Stimulated activated CD8-positive, alpha-beta memory T cell treated with anti-CD3 and anti-CD28 coated beads, Interleukin-15, amount 100 ng/mL, for 48 hours (primary cell): Measurements from ENCODE around the gene TBC1D25.
"Not testable (repeated sequence)": the region's sequence is repeated elsewhere in the genome, so short reads cannot be mapped to it uniquely, and the experiment has no call there.

ENCODE experiments used
- DNase-seq, 2 donors: peaks; one replicate each; pipeline ENCODE4 v3.0.0-alpha.2; 2020; ENCODE audit warnings: low read depth in 2 of 2

TBC1D25 gene

DNA sequence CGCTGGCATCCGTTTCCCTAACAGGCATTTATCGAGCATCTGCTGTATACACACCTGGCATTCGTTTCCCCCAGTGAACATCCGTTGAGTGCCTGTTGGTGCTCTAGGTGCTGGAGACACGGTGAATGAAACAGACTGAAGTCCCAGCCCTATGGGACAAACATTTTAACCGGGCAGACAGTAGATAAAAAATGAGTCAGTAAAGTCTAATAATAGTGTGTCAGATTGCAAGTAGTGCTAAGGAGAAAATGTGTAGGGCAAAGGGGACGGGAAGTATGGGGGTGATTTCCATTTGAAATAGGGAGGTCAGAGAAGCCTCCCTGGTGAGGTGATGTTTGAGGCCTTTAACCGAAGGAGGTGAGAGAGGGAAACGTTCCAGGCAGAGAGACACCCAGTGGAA, 23.2 kb upstream of the TBC1D25 start:
- no peak for DNase-seq

GRCh38 chrX:48516987-48517386, 22.5 kb upstream of the TBC1D25 start:
- DNase-seq, result no peak

DNA sequence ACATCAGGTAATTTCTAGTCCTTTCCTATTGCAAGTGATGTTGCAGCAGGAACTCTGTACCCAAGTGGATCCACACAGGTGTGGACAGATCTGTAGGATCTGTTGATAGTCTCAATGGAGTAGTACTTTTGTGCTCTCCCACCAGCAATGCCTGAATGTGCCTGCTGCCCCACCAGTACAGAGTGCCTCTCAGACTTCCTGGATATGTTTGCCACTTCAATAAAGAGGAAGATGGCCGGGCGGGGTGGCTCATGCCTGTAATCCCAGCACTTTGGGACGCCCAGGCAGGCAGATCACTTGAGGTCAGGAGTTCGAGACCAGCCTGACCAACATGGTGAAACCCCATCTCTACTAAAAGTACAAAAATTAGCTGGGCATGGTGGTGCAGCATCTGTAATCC, 20.0 kb upstream of the TBC1D25 start:
- DNase-seq, result not testable (repeated sequence)

DNA sequence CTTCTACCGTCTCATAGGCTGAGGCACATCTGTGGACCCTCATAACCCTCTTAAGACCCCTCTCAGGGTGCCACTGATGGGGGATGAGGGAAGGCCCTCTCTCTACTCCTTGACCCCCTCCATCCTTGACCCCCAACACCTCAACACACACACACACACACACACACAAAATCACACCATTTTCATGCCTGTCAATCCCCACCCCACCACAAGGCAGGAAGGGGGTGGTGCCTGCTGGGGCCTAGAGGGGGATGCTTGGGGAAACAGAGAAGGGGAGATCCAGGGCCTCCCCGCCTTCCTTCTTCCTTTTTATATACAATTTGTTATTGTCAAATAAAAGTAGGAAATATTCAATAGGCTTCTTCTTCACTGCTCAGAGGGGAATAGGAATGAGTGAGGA, 19.1 kb upstream of the TBC1D25 start:
- no peak for DNase-seq

DNA sequence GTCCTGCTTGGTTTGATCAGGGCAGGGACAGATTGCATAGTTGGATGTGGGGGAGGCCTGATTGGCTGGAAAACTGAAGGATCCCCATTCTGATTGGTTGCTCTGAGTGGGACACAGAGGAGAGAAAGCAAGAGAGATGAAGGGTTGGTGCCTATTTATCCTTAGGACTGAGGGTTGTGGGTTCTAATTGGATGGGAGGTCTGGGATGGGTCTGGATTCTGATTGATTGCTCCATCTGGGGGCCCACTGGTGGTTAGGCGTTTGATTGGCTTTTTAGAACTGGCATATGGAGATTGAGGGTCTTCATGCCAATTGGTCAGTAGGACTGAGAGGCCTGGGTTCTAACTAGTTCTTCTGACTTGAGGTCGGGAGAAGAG, 18.6 kb upstream of the TBC1D25 start:
- DNase-seq, result no peak

DNA sequence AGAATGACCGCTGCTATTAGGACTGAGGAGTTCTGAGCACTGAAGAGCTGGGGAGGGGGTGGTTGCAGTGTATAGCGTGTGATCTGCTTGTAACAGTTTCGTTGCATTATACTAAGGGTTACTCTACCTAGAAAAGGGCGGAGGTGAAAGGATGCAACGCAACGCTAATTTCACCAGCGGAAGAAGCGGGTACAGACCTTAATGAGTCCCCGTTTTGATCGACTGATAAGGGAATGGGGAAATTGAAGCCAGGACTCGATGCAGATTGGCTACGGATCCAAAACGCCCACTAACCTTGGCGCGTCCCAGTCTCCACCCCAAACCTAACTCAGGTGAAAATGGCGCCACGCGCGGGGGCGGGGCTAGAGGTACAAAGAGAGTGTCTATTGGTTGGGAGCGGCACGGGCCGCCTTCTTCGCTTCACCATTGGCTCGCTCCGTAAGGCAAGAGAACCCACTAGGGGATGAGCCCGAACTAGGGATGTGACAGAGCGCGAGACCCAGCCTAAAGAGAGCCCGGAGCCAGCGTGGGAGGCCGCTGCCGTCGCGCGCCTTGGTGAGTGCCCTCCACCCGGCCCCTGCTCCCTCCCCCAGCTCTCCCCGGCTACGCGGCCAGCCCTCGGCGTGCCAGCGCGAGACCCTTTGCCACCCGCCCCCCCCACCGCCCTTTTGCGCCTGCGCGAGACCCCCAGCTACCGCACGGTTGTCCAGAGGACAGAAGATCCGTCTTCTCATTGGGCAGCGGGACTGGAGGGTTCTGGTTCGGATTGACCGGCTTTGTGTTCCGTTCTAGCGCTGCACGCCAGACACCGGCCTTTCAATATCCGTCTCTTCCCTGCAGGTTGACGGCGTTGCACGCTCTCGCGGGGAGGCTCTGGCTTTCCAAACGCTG, 17.9 kb upstream of the TBC1D25 start, which contains the start of gene EBP:
TSS of gene EBP (plus strand) at position 456 of the 891 bp plus-strand sequence. CDS start 1,964 bp downstream, outside the sequence.
- peak; percentile 88 to 92 for DNase-seq

DNA sequence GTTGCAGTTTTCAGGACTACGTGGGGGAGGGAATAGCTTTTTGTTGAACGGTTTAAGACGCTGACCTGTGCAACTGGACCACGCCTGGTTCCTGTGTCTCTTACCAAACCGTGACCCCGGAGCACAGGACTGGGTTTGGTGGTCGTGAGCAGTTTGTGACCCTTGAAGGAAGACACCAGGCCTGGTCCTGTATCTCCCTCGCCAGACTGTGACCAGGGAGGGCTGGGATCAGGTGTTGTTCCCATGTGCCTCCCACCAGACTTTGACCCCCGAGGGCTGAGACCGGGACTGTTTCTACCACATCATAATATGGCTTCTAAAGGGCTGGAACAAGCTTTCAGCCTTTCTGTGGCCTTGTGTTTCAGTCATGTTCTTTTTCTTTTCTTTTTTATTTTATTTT, 17.2 kb upstream of the TBC1D25 start:
- DNase-seq, result no peak

- no peak for DNase-seq
These were observed 15.8 kb upstream of the TBC1D25 start for GRCh38 chrX:48523682-48524081.

GRCh38 chrX:48525853-48526252, 13.7 kb upstream of the TBC1D25 start:
- DNase-seq, result not testable (repeated sequence)

GRCh38 chrX:48530736-48531135, 8.8 kb upstream of the TBC1D25 start:
- DNase-seq, result no peak

- no peak for DNase-seq
These were observed 8.1 kb upstream of the TBC1D25 start for GRCh38 chrX:48531358-48531959.

DNA sequence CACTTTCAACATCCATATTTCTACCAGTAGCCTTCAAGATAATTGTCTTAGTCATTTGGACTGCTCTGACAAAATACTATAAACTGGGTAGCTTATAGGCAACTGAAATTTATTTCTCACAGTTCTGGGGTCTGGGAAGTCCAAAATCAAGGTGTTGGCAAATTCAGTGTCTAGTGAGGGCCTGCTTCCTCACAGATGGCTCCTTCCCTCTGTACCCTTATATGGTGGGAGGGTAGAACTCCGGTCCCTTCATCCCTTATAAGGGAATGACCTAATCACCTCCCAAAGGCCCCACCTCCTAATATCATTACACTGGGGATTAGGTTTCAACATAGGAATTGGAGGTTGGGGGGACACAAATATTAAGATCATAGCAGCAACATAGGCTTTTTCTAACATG, 7.4 kb upstream of the TBC1D25 start:
- no peak for DNase-seq

GRCh38 chrX:48533165-48533564, 6.3 kb upstream of the TBC1D25 start:
- DNase-seq, result no peak

DNA sequence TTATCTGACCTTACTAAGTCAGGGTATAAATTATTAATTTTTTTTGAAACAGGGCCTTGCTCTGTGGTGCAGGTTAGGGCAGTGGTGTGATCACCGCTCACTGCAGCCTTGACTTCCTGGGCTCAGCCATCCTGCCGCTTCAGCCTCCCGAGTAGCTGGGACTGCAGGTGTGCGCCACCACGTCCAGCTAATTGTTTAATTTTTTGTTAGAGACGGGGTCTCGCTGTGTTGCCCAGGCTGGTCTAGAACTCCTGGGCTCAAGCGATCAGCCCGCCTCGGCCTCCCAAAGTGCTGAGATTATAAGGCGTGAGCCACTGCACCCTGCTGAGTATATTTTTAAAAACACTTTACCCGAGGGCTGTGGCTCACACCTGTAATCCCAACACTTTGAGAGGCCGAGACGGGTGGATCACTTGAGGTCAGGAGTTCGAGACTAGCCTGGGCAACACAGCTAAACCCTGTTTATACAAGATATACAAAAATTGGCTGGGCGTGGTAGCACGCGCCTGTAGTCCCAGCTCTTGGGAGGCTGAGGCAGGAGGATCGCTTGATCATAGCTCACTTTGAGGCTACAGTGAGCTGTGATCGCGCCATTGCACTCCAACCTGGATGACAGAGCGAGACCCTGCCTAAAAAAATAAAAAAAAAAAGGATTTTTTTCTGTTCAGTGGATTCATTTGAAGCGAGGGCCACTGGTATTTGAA, 721 bp upstream of the TBC1D25 start:
- no peak for DNase-seq

GRCh38 chrX:48540028-48540375, 488 bp downstream of the TBC1D25 start:
- DNase-seq, result peak; percentile 14 to 24

DNA sequence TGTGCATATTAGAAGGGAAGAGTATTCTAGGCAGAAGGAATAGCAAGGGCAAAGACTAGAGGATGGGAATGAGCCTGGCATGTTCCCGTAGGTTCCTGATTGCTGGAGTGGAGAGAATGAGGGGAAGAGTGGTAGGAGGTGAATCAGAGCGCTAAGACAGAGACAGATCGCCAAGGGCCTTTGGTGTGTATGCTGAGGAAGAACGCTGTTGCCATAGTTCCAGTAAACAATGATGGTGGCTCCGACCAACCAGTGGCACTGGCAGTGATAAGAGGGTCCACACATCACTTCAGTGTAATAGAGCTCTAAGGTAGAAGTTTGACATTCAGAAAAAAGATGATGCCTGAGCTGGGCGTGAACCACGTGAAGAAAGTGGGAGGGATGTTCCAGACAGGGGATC, 966 bp downstream of the TBC1D25 start:
- DNase-seq, result no peak

GRCh38 chrX:48541140-48541814, 1.8 kb downstream of the TBC1D25 start:
- DNase-seq, result no peak

- DNase-seq, result no peak
These were observed 9.4 kb downstream of the TBC1D25 start for GRCh38 chrX:48548871-48549270.

- DNase-seq, result not testable (repeated sequence)
These were observed 16.3 kb downstream of the TBC1D25 start for GRCh38 chrX:48555731-48556325.

DNA sequence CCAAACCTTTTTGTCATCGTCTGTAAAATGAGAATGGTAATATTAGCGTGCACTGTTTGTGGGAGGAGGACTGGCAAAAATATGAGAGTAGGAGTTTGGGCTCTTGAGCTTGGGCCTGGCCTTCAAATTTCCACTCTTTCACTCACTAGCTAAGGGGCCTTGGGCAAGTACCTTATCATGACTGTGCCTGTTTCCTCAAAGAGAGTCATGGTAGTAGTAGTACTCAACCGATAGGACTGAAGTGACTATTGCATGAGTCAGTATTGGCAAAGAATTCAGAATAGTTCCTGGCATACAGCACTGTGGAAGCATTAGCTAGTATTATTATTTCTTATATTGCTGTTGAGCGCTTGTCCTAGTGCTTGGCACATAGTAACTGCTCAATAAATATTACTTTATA, 18.8 kb downstream of the TBC1D25 start:
- no peak for DNase-seq

DNA sequence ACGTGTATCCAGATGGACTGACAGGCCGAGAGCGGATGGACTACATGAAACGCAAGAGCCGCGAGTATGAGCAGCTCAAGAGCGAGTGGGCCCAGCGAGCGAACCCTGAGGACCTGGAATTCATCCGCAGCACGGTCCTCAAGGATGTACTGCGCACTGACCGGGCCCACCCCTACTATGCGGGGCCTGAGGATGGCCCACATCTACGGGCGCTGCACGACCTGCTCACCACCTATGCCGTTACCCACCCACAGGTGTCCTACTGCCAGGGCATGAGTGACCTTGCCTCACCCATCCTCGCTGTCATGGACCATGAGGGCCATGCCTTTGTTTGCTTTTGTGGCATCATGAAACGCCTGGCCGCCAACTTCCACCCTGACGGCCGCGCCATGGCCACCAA, 20.1 kb downstream of the TBC1D25 start:
- DNase-seq, result no peak

- no peak for DNase-seq
These were observed 20.5 kb downstream of the TBC1D25 start for GRCh38 chrX:48560056-48560455.
